HG02852 (cell line): Measurements from ENCODE around the gene RPTOR.

Experiments
- ATAC-seq: cut with Tn5 transposase; IDR thresholded peaks from one replicate; pipeline ENCODE4 v1.9.1; 2021; ENCODE audit warnings: mild to moderate bottlenecking, moderate library complexity; ENCODE audit not compliant: unreplicated experiment

Gene RPTOR

GRCh38 chr17:80712089-80712488 lies 167.5 kb downstream of the RPTOR start:
- ATAC-seq, result no peak

DNA sequence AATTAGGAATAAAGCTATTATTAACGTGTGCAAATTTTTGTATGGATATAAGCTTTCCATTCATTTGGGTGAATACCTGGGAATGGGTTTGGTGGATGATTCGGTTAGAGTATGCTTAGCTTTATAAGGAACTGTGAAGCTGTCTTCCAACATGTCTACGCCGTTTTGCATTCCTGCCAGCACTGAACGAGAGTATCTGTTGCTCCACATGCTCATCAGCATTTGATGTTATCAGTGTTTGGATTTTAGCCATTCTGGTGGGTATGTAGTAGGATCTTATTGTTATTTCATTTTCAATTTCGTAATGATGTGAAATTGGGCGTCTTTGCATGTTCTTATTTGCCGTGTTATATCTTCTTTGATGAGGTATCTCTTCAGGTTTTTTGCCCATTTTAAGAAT lies 168.0 kb downstream of the RPTOR start:
- no peak for ATAC-seq

GRCh38 chr17:80716986-80717719 lies 172.5 kb downstream of the RPTOR start:
- ATAC-seq, result no peak

- ATAC-seq, result no peak
These were observed 173.1 kb downstream of the RPTOR start for GRCh38 chr17:80717720-80718083.

GRCh38 chr17:80718428-80718827 lies 173.8 kb downstream of the RPTOR start:
- ATAC-seq, result no peak

- ATAC-seq, result no peak
These were observed 174.8 kb downstream of the RPTOR start for GRCh38 chr17:80719449-80719848.

DNA sequence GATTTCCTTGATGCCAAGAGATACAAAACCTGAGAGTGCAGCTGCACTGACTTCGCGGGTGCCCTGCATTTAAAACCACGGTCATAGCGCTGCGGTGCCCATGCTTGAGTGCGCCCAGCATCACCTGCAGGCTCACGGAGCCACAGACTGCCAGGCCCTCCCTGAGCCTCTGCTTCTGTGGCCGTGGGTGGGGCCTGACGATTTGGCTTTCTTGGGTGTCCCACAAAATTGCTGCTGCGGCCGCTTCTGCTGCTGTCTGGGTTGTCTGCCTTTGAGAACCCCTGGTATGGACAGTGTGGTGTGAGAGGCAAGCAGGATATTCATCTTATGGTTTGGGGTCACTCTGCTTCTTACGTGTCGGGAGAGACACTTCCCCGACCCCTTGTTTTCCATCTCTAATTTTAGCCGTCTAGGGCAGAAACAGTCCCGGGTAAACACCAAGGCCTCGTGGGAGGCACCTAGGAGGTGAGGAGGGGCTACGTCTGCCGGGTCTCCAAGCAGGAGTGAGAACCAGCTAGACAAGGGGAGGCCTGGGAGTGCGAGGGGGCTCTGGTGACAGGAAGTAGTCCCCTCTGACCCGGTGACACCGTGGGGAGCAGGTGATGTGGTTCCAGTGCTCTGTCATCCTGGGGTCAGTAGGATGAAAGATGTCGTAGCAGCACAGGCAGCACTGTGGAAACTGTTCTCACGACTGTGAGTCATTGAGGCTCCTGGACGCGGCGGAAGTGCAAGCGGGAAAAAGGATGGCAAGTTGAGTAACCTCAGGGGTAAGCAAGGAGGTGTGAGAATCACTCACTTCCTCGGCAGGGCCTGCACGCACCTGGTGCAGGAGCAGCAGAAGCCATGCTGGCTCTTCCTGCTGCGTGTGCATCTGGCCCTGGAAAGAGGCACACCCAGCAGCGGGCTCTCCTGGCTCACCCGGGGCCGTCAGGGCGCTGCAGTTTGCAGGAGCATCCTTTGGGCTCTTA lies 176.3 kb downstream of the RPTOR start:
- no peak for ATAC-seq

DNA sequence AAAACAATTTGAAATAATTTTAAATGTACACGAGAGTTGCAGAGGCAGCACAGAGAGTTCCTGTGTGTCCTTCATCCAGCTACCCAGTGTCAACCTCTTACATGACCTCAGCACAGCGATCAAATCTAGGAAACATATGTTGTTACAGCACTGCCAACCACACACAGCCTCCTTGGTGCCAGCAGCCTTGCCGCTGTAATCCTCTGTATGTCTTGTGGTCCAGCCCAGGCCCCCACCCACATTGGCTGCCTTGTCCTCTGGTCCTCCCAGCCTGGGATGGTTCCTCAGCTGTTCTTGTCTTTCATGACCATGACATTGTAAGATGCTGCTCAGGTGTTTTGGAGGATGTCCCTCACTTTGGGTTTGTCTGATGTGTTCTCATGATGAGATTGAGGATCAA lies 178.0 kb downstream of the RPTOR start:
- ATAC-seq, result no peak

- ATAC-seq, result no peak
These were observed 180.2 kb downstream of the RPTOR start for GRCh38 chr17:80724775-80725266.

DNA sequence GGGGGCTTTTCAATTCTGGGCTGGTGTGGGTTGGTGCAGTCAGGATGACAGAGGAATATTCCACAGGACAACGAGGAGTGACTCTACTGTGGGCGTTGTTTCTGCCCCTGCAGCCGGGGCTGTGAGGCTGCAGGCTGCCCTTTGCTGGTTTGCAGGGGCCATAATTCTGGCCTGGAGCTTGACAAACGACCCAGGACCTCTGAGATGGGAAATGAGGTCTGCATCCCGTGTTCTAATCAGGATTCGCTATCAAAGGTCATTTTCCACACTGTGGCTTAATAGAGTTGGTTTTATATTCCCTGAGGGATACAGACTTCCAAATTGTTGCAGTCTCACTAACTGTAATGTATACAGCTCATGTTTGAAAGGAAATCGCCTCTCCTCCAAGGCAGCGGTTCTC lies 180.9 kb downstream of the RPTOR start:
- no peak for ATAC-seq

GRCh38 chr17:80726558-80727408 lies 182.1 kb downstream of the RPTOR start:
- no peak for ATAC-seq

DNA sequence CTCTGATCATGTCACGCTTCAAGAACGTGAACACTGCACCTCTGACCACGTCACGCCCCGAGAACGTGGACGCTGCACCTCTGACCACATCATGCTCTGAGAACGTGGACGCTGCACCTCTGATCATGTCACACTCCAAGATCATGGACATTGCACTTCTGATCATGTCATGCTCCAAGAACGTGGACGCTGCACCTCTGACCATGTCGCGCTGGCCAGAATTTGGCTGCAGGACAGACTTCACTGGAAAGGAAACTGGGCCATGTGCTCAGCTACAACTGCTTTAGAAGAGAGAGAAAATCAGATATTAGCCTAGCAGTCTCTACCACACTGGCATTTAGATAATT lies 182.7 kb downstream of the RPTOR start:
- no peak for ATAC-seq

DNA sequence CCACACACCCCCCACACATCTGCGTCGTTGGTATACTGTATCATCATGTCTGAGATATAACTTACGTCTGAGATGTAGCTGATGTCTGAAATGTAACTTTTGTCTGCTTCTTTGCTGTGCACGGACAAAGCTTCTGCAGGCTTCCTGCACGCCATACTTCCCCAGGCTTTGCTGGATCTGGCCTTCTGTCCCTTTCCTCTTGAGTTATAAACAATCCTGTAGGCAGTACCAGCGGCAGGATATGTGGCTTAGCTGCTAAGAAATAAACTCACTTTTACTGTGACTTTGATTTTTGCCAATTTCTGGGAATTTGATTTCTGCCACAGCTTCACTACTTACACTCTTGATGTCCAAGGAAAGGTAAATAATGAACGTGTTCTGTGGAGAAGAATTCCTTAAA lies 184.4 kb downstream of the RPTOR start:
- no peak for ATAC-seq

DNA sequence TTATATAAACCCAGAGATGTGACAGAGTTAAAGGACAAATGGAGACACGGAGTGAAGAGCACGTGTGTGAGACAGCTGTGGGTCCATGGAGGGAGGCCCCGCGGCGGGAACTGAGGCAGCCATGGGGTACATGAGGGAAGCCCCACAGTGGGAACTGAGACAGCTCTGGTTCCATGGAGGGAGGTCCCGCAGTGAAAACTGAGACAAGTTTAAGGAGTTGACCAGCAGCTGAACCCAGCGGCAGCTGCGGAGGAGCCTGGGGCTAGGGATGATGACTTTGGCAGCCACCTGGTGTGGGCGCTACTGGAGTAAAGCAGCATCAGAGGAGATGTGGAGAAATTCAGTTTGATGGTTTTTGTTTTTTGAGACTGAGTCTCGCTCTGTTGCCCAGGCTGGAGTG lies 185.1 kb downstream of the RPTOR start:
- ATAC-seq, result no peak

DNA sequence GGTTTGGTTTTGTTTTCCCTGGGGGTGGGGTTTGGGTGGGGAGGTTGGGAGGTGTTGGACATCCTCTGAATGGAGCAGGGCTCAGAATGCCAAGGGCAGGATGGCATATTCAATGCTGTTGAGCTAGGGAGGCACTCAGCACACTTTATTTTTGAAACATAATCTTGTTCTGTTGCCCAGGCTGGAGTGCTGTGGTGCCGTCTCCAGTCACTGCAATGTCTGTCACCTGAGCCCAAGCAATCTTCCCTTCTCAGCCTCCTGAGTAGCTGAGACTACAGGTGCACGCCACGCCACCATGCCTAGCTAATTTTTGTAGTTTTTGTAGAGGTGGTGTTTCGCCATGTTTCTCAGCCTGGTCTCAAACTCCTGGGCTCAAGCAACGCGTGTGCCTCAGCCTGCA lies 186.1 kb downstream of the RPTOR start:
- ATAC-seq, result no peak

DNA sequence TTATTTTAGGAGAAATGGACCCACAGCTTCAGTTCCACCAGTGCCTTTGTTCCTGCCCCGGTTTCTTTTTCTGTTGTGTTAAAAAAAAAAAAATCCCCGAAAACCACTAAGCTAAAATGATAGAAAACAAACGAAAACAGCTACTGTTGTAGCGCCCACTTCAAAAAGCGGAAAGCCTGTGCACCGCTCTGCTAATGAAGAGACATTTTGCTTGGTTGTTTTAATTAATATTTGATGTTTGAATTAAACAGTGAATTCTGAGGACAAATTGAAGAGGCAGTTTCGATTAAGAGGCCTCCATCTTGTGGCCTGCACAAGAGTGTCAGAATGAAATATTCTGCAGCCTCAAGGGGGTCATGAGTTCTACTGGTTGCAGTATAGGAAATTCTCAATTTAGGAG lies 186.7 kb downstream of the RPTOR start:
- no peak for ATAC-seq

DNA sequence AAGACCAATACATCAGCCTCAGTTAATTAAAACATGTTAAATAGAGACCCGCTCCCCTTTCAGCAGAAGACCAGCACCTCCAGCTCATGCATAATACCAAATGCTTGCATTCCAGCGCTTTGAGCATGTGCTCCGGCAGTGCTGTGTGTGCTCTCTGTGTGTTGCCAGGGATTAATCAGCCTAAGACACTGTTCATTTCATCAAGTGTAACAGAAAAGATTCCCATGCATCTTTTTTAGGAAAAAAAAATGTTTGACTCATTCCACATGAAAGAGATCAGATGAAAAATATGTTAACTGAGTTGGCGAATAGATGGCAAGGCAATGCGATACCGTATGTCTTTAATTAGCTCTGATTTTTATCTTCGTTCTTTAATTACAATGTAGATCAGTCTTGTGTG lies 187.6 kb downstream of the RPTOR start:
- no peak for ATAC-seq

DNA sequence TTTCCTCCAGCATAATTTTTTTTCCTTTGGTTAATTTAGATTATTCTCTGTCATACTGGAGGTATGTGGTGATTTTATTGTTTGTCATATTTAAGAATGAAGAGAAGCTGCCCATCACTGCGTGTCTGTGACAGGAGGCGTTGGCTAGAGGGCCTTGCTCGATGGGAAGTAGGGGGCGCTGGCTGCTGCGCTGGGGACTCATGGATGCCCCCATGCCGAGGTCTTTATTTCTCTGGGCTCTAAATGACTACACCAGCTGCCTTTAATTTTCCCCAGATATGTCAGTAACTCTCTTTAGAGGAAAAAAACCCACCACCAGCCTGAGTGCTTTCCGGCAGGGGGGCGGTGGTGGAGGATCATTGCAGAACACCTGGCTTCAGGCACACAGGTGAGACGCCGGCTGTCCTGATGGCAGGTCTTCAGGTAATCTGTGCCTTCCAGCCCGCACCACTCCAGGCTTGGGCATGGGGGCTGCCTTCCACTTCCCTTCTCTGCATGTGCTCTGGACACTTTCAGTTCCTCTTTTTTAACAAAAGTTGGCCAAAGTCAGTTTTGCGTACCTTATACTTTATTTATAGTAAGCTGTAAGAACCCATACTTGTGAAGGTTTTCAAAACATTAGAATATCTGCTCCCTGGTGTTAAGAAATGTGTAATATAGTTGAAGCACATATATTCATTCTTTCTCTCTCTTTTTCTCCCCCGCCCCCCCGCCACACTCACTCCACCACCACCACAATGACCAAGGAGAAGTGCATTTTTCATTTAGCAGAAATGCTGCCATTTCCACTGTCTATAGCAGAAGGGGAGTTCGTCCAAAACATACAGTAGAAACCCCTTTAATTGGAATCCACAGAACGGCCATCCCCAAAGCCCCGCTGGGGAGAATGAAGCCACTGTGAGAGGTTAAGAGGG lies 192.7 kb downstream of the RPTOR start:
- peak; percentile 71 for ATAC-seq

- peak; percentile 5 for ATAC-seq
These were observed 193.6 kb downstream of the RPTOR start for GRCh38 chr17:80738020-80738808.
